Activated naive CD4-positive, alpha-beta T cell treated with anti-CD3 and anti-CD28 coated beads, Interleukin-2, amount 10 ng/mL, durations not matched to agents 7 days and 5 days (primary cell): ENCODE measurements around the gene MEAF6.
A peak's percentile ranks its signal among the peaks of the same experiment; 100 is the strongest.
"Not testable (repeated sequence)": the region's sequence is repeated elsewhere in the genome, so short reads cannot be mapped to it uniquely, and the experiment has no call there.

ENCODE experiments used
- CTCF ChIA-PET: fragments of 350-600 bp; sonication (Branson Sonifier 250); formaldehyde crosslinking; loops from one replicate; lab custom pipeline; 2021; ENCODE audit warnings: antibody characterized with exemption; lab: Charles Lee
- DNase-seq: peaks from one replicate; pipeline ENCODE4 v3.0.0-alpha.2; 2020
- H3K27ac Mint-ChIP-seq: one replicate; pipeline ENCODE4 v1.8.0; 2021; ENCODE audit warnings: mild to moderate bottlenecking, moderate library complexity, mixed read lengths
- H3K27me3 Mint-ChIP-seq: one replicate; pipeline ENCODE4 v1.8.0; 2021; ENCODE audit warnings: mild to moderate bottlenecking, mixed read lengths
- H3K36me3 Mint-ChIP-seq: one replicate; pipeline ENCODE4 v1.8.0; 2021; ENCODE audit warnings: mixed read lengths
- H3K4me1 Mint-ChIP-seq: one replicate; pipeline ENCODE4 v1.8.0; 2021; ENCODE audit warnings: mixed read lengths
- H3K4me3 Mint-ChIP-seq: one replicate; pipeline ENCODE4 v1.8.0; 2021; ENCODE audit warnings: mild to moderate bottlenecking, moderate library complexity, mixed read lengths
- H3K9me3 Mint-ChIP-seq: one replicate; pipeline ENCODE4 v1.8.0; 2021; ENCODE audit warnings: mixed read lengths

Gene MEAF6

DNA sequence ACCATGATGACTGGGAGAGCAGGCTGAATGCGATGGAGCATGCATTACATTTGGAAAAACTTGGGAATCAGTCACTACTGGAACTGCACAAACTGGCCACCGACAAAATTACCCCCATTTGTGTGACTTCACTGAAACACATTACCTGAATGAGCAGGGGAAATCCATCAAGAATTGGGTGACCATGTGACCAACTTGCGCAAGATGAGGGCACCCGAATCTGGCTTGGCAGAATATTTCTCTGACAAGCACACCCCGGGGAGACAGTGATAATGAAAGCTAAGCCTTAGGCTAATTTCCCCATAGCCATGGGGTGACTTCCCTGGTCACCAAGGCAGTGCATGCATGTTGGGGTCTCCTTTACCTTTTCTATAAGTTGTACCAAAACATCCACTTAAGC lies 30.5 kb upstream of the MEAF6 start:
- CTCF ChIA-PET = no interaction called here
- Mint-ChIP-seq H3K27ac (no peak overlapping the region), H3K27me3 (no peaks in the 10 kb centered on the region), H3K4me1 (peaks cover 10% of the 10 kb centered on the region), H3K4me3 (no peak overlapping the region), H3K36me3 (peaks cover 45% of the 10 kb centered on the region), H3K9me3 (no peaks in the 10 kb centered on the region)
- DNase-seq = no peak

DNA sequence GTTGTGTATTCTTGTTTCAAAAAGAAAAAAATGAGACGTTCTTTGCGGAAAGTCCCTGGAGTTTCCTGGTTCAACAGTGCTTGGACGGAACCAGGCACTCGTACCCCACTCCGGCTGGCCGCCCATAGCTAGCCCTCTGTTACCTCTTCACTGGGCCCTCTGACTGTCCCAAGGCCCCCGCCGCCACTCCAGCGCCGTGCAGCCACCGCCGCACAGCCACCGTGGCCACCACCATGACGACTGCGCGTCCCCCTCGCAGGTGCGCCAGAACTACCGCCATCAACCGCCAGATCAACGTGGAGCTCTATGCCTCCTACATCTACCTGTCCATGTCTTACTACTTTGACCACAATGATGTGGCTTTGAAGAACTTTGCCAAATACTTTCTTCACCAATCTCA lies 30.0 kb upstream of the MEAF6 start:
- no peak overlapping the region for H3K4me3 Mint-ChIP-seq
- H3K4me1 Mint-ChIP-seq = peaks cover 5% of the 10 kb centered on the region
- CTCF ChIA-PET = interaction anchor here (1.3 kb wide), 1 partner anchor 137 kb away, joined by 3 read pairs; no protein-coding TSS in a partner anchor
- H3K27ac Mint-ChIP-seq = no peak overlapping the region
- DNase-seq = no peak
- H3K36me3 Mint-ChIP-seq = peaks cover 42% of the 10 kb centered on the region
- H3K27me3 Mint-ChIP-seq = no peaks in the 10 kb centered on the region
- H3K9me3 Mint-ChIP-seq = no peaks in the 10 kb centered on the region

DNA sequence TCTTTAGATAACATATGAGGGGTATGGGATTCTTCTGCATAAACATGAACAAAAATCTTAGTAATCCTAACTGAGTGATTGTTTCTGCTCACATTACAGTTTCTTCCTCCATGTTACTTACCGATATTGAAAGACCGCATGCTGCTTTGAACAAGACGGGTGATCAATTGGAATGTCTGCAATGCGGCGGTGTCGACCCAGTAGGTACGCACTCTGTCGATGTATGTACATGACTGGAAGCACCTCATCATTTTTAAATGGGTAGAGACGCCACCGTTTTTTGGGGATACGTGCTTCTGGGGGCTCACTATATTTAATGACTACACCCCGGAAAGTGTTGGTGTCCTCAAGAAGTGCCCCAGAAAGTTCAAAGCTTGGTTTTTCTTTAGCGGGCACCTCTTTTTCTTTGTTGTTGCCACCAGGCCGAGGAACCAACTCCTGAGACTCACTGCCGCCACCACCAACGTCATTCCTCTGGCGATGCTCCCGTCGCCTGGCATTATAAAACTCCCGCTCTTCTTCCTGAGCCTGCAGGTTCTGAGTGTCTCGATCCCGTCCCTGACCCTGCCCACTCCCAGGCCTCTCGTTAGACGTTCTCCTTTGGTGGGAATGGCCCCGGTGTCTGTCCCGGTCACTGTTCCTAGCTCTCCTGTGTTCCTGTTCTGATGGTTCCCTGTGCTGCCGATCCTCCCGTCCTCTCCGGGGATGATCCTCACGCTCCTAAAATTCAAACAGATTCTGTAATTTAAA lies 25.6 kb upstream of the MEAF6 start:
- CTCF ChIA-PET = no interaction called here
- H3K27ac Mint-ChIP-seq = no peak overlapping the region
- peaks cover 47% of the 10 kb centered on the region for H3K36me3 Mint-ChIP-seq
- H3K4me1 Mint-ChIP-seq = peaks cover 3% of the 10 kb centered on the region
- DNase-seq = no peak
- H3K27me3 Mint-ChIP-seq = no peaks in the 10 kb centered on the region
- H3K4me3 Mint-ChIP-seq = no peak overlapping the region
- H3K9me3 Mint-ChIP-seq = no peaks in the 10 kb centered on the region

DNA sequence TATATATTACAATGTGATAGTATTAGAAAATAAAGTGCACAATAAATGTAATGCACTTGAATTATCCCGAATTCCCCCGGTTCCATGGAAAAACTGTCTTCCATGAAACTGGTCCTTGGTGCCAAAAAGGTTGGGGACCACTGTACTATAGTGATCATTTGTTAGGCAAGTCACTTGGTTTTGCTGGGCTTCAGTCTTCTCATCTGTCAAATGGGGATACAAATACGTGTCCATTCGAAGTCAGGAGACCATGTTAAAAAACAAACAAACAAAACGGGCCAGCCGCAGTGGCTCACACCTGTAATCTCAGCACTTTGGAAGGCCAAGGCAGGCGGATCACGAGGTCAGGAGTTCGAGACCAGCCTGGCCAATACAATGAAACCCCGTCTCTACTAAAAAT lies 24.6 kb upstream of the MEAF6 start:
- H3K9me3 Mint-ChIP-seq, H3K27ac Mint-ChIP-seq, DNase-seq, H3K27me3 Mint-ChIP-seq, CTCF ChIA-PET, H3K4me1 Mint-ChIP-seq, H3K4me3 Mint-ChIP-seq: not testable (repeated sequence)
- peaks cover 43% of the 10 kb centered on the region for H3K36me3 Mint-ChIP-seq

DNA sequence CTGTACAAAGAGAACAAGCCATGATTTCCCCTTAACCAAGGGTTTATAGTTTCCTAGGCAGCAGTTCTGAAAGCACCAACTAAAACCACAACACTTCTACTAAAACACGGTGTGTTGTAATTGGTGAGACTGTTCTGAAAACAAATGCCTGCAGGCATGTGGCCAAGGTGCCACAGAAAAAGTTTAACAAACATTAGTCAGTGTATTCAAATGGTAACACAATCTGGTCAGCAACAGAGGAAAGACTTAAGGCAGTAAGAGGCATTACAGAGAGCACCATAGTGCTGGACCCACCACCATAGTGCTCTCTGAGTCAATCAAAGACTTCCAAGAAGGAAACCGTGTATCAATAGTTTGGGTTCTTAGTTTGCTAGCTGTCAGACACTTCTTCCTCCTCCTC lies 22.8 kb upstream of the MEAF6 start:
- Mint-ChIP-seq H3K4me1 (peaks cover 3% of the 10 kb centered on the region), H3K4me3 (no peak overlapping the region), H3K9me3 (no peaks in the 10 kb centered on the region), H3K36me3 (peaks cover 39% of the 10 kb centered on the region), H3K27ac (no peak overlapping the region), H3K27me3 (no peaks in the 10 kb centered on the region)
- DNase-seq = no peak
- CTCF ChIA-PET = no interaction called here

DNA sequence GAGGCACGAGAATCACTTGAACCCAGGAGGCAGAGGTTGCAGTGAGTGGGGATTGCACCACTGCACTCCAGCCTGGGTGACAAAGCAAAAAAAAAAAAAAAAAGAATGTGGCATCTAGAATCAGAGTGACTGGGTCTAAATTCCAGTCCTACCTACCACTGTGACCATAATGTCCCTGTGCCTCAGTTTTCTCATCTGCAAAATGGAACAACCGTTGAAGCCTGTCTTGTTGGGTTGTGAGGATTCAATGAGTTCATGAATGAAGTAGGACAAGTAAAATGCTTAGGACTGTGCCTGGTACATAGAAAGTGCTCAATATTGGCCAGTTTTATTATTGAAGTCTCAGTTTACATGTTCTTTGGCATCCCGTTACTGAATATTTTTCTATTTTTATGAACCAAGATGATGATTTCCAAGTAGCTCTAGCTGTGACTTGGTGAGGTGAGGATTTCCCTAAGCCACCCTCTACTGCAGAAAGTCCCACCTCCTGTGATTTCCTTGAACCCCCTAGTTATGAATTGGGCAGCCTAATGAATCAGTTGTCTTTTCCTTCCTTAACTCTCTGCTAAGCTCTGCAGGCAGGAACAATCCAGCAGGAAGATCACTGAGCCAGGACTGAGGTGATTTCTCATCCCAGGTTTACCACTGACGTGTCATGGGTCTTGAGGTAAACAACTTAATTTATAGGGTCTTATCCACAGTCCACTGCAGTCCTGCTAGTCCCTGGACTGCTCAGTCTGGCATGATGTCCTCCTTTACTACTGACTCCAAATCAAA lies 18.9 kb upstream of the MEAF6 start:
- Mint-ChIP-seq H3K9me3 (no peaks in the 10 kb centered on the region), H3K27me3 (no peaks in the 10 kb centered on the region), H3K27ac (no peak overlapping the region), H3K4me3 (no peak overlapping the region), H3K4me1 (peaks cover 3% of the 10 kb centered on the region), H3K36me3 (peaks cover 23% of the 10 kb centered on the region)
- CTCF ChIA-PET = interaction anchor here (1.4 kb wide), 1 partner anchor 31 kb away, joined by 3 read pairs; no protein-coding TSS in a partner anchor
- no peak for DNase-seq

DNA sequence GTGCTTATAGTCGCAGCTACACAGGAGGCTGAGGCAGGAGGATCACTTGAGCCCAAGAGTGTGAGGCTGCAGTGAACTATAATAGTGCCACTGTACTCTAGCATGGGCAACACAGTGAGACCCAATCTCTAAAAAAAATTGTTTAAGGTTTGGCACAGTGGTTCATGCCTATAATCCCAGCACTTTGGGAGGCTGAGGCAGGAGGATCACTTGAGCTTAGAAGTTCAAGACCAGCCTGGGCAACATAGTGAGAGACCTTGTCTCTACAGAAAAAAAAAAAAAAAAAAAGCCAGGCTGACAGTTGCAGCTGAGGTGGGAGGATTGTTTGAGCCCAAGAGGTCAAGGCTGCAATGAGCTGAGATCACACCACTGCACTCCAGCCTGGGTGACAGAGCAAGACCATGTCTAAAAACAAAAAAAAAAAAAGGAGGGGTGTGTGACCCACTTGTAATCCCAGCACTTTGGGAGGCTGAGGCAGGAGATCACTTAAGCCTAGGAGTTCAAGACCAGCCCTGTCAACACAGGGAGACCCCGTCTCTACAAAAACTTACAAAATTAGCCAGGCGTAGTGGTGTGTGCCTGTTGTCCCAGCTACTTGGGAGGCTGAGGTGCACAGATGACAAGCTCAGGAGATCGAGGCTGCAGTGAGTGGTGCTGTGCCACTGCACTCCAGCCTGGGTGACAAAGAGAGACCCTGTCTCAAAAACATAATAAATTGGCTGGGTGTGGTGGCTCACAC lies 18.0 kb upstream of the MEAF6 start:
- not testable (repeated sequence) for H3K4me3 Mint-ChIP-seq, H3K9me3 Mint-ChIP-seq, H3K27me3 Mint-ChIP-seq, DNase-seq, H3K4me1 Mint-ChIP-seq
- CTCF ChIA-PET = interaction anchor here (0.7 to 1.4 kb wide), 2 partner anchors 32 to 61 kb away, joined by 3 read pairs; no protein-coding TSS in a partner anchor
- peak overlapping the region; percentile 45 for H3K27ac Mint-ChIP-seq
- peaks cover 17% of the 10 kb centered on the region for H3K36me3 Mint-ChIP-seq

DNA sequence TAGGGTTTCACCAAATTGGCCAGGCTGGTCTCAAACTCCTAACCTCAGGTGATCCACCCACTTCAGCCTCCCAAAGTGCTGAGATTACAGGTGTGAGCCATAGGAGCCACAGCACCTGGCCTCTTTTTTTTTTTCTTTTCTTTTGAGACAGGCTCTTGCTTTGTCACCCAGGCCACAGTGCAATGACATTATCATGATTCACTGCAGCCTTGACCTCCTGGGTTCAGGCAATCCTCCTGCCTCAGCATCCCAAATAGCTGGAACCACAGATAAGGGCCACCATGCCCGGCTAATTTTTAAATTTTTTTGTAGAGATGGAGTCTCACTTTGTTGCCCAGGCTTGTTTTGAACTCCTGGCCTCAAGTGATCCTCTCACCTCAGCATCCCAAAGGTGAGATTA lies 15.3 kb upstream of the MEAF6 start:
- DNase-seq, H3K27ac Mint-ChIP-seq, H3K36me3 Mint-ChIP-seq, H3K27me3 Mint-ChIP-seq, CTCF ChIA-PET, H3K9me3 Mint-ChIP-seq, H3K4me3 Mint-ChIP-seq, H3K4me1 Mint-ChIP-seq: not testable (repeated sequence)

DNA sequence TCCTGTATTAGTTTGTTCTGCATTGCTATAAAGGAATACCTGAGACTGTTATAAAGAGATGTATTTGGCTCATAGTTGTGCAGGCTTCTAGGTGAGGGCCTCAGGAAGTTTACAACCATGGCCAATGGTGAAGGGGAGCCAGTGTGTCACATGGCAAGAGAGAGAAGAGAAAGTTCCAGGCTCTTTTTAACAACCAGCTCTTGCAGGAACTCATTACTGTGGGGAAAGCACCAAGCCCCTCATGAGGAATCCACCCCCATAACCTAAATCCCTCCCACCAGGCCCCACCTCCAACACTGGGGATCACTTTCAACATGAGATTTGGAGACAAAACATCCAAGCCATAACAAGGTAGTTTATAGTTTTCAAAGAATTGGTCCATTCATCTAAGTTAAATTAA lies 5.0 kb upstream of the MEAF6 start:
- Mint-ChIP-seq H3K36me3 (no peaks in the 10 kb centered on the region), H3K27ac (peak overlapping the region; percentile 78), H3K4me3 (peak overlapping the region; percentile 71), H3K27me3 (peaks cover 4% of the 10 kb centered on the region), H3K9me3 (peaks cover 8% of the 10 kb centered on the region), H3K4me1 (peaks cover 29% of the 10 kb centered on the region)
- DNase-seq = peak; percentile 21
- CTCF ChIA-PET = interaction anchor here (1.0 kb wide), 1 partner anchor 162 kb away, joined by 3 read pairs; no protein-coding TSS in a partner anchor

DNA sequence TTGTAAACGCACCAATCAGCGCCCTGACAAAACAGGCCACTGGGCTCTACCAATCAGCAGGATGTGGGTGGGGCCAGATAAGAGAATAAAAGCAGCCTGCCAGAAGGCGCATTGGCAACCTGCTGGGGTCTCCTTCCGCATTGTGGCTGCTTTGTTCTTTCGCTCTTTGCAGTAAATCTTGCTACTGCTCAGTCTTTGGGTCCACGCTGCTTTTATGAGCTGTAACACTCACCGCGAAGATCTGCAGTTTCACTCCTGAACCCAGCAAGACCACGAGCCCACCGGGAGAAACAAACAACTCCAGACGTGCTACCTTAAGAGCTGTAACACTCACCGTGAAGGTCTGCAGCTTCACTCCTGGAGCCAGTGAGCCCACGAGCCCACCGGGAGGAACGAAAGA lies 4.4 kb upstream of the MEAF6 start:
- H3K36me3 Mint-ChIP-seq, H3K9me3 Mint-ChIP-seq, H3K27me3 Mint-ChIP-seq: not testable (repeated sequence)
- Mint-ChIP-seq H3K4me1 (peaks cover 29% of the 10 kb centered on the region), H3K27ac (peak overlapping the region; percentile 78), H3K4me3 (peak overlapping the region; percentile 71)
- CTCF ChIA-PET = interaction anchor here (1.0 kb wide), 1 partner anchor 163 kb away, joined by 3 read pairs; no protein-coding TSS in a partner anchor
- peak; percentile 60 for DNase-seq

DNA sequence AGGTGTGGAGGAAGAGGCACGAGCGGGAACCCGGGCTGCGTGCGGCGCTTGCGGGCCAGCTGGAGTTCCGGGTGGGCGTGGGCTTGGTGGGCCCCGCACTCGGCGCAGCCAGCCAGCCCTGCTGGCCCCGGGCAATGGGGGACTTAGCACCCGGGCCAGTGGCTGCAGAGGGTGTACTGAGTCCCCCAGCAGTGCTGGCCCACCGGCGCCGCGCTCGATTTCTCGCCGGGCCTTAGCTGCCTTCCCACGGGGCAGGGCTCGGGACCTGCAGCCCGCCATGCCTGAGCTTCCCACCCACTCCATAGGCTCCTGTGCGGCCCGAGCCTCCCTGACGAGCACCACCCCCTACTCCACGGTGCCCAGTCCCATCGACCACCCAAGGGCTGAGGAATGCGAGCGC lies 3.7 kb upstream of the MEAF6 start:
- CTCF ChIA-PET, H3K9me3 Mint-ChIP-seq, DNase-seq, H3K27me3 Mint-ChIP-seq, H3K36me3 Mint-ChIP-seq, H3K27ac Mint-ChIP-seq, H3K4me3 Mint-ChIP-seq: not testable (repeated sequence)
- peaks cover 34% of the 10 kb centered on the region for H3K4me1 Mint-ChIP-seq

DNA sequence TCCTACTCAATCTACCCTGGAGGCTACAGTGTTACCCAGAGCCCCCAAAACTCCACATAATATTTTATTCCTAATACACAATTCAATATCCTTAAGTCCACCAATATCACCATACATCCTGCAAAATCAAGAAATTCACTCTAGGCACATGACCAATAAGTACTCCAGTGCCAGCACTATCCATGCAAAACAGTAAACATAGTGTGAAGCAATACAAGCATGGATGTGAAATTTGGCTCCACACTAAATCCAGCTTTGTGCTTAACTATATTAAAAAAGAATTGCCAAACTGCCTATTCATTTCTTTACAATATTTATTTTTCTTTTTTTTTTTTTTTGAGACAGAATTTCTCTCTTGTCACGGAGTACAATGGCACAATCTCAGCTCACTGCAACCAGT lies 3.0 kb upstream of the MEAF6 start:
- Mint-ChIP-seq H3K9me3 (no peaks in the 10 kb centered on the region), H3K36me3 (peaks cover 6% of the 10 kb centered on the region), H3K4me3 (no peak overlapping the region), H3K27me3 (peaks cover 4% of the 10 kb centered on the region), H3K27ac (no peak overlapping the region), H3K4me1 (peaks cover 38% of the 10 kb centered on the region)
- CTCF ChIA-PET = no interaction called here
- no peak for DNase-seq

DNA sequence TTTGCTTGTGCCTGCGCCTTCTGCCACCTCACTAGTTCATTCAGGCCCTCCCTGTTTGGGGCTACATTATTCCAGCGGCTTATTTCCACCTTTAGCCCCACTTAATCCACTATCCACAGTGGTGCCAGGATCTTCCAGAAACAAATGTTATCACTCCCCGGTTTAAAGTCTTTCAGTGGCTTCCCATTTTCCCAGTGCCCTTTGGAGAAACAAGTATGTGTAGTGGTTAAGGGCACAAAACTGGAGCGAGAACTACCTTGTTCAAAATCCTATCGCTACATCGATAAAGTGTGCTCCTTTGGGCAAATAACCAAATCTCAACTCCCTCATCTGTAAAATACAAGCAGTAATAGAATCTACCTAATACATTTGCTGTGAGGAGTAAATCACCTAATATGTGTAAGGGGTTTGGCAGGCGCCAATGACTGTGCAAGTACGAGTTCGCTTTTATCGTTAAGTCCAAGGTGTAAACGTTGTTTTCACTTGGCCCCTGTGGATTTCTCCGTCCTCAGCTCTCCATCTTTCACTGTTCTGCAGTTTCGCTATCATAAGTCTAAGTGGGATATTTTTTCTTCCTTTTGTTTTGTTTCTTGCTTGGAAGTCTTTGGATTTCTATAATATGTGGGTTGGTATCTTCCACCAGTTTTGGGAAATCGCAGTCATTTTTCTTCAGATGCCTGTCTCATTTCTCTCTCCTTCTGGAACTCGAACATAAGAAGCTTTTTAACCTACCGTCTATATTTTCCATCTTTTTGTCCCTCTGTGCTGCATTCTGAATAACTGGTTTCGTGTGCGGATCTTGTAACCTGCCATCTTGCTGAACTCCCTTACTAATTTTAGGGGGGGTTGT lies 844 bp upstream of the MEAF6 start:
- H3K36me3 Mint-ChIP-seq = peaks cover 17% of the 10 kb centered on the region
- H3K27ac Mint-ChIP-seq = peak overlapping the region; percentile 96
- H3K4me1 Mint-ChIP-seq = peaks cover 44% of the 10 kb centered on the region
- H3K9me3 Mint-ChIP-seq = no peaks in the 10 kb centered on the region
- H3K27me3 Mint-ChIP-seq = peaks cover 4% of the 10 kb centered on the region
- CTCF ChIA-PET = interaction anchor here (0.7 to 2.4 kb wide), 13 partner anchors 9 to 63 kb away, joined by 3 to 17 read pairs (median 4); no protein-coding TSS in a partner anchor
- DNase-seq = no peak
- peak overlapping the region; percentile 87 for H3K4me3 Mint-ChIP-seq
